Body of pancreas (tissue), 4 donors: ENCODE results near the gene PLPPR1.

Experiments used
- POLR2A ChIP-seq, 3 donors: fragments of 450-650 bp; IDR thresholded peaks; one replicate each; pipeline ENCODE4 v1.6.1; 2016; ENCODE audit warnings: antibody characterized with exemption in 3 of 3, mild to moderate bottlenecking in 2 of 3
- TF ChIP-seq, protein P1 (sequence below), 7 experiments: fragments of 450-650 bp in 4 of 7; fragments of 200-600 bp in 3 of 7; sonication (generic) in 3 of 7; IDR thresholded peaks; one replicate each; pipeline ENCODE4 v1.5.1; 2016 to 2019; ENCODE audit warnings: antibody characterized with exemption in 7 of 7

DNA sequence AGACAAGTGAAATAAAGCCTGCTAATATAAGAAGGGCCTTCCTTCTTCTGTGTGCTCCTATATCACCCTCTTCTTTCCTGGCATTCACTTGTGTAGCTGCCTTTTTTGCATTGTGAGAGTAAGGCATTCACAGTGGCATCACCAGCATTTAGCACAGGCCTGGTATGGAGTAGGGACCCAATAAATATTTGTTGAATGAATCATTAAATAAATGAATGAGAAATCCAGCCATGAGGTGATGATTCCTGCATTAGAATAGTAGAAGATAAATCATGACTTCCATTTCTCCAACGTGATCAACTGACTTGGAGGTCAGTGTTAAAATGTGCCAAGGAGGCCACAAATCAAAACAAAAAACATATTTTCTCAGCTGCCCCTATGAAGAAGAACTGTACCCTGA, 3.9 kb downstream of the PLPPR1 start:
- TF ChIP-seq, protein P1, sequence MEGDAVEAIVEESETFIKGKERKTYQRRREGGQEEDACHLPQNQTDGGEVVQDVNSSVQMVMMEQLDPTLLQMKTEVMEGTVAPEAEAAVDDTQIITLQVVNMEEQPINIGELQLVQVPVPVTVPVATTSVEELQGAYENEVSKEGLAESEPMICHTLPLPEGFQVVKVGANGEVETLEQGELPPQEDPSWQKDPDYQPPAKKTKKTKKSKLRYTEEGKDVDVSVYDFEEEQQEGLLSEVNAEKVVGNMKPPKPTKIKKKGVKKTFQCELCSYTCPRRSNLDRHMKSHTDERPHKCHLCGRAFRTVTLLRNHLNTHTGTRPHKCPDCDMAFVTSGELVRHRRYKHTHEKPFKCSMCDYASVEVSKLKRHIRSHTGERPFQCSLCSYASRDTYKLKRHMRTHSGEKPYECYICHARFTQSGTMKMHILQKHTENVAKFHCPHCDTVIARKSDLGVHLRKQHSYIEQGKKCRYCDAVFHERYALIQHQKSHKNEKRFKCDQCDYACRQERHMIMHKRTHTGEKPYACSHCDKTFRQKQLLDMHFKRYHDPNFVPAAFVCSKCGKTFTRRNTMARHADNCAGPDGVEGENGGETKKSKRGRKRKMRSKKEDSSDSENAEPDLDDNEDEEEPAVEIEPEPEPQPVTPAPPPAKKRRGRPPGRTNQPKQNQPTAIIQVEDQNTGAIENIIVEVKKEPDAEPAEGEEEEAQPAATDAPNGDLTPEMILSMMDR (IDR thresholded peaks at IDR 0.05) = no peak
- no peak for TF ChIP-seq POLR2A (IDR thresholded peaks at IDR 0.05)
